Stimulated activated naive CD4-positive, alpha-beta T cell (primary cell): Measurements from ENCODE around the gene LILRB5.
A peak's percentile ranks its signal among the peaks of the same experiment; 100 is the strongest.
"Not testable (repeated sequence)": the region's sequence is repeated elsewhere in the genome, so short reads cannot be mapped to it uniquely, and the experiment has no call there.

Source experiments
- DNase-seq, 6 experiments: peaks; one replicate each; lab custom pipeline; 2025; lab: John Stamatoyannopoulos, UW

LILRB5 gene

GRCh38 chr19:54214217-54214616, 42.9 kb downstream of the LILRB5 start:
- DNase-seq: not testable (repeated sequence)

GRCh38 chr19:54211235-54211634, 45.8 kb downstream of the LILRB5 start:
- no peak for DNase-seq

- DNase-seq: no peak
Measured at GRCh38 chr19:54209811-54210494, 47.1 kb downstream of the LILRB5 start.

- no peak for DNase-seq
Measured at GRCh38 chr19:54209058-54209810, 47.8 kb downstream of the LILRB5 start.

GRCh38 chr19:54208784-54209057, 48.4 kb downstream of the LILRB5 start:
- no peak for DNase-seq

- peak in 4 of 6 experiments; percentile 10 to 59 (median 26) for DNase-seq
Measured at GRCh38 chr19:54207983-54208783, 48.9 kb downstream of the LILRB5 start.

- no peak for DNase-seq
Measured at GRCh38 chr19:54207676-54207982, 49.4 kb downstream of the LILRB5 start.

GRCh38 chr19:54207193-54207592, 49.9 kb downstream of the LILRB5 start:
- DNase-seq: not testable (repeated sequence)

- no peak for DNase-seq
Measured at GRCh38 chr19:54206831-54207177, 50.3 kb downstream of the LILRB5 start.

- DNase-seq: no peak
Measured at GRCh38 chr19:54206030-54206830, 50.8 kb downstream of the LILRB5 start.

GRCh38 chr19:54204767-54205468, 52.2 kb downstream of the LILRB5 start:
- no peak for DNase-seq

GRCh38 chr19:54203151-54203611, 53.9 kb downstream of the LILRB5 start:
- no peak for DNase-seq

GRCh38 chr19:54201980-54202379, 55.1 kb downstream of the LILRB5 start:
- DNase-seq: no peak

GRCh38 chr19:54201172-54201701, 55.8 kb downstream of the LILRB5 start:
- no peak for DNase-seq
